Motor neuron (in vitro differentiated cells): ENCODE measurements around the gene RPL39. TPM values are rescaled to one million over a fixed set of nuclear protein-coding genes. Genes with fewer than 3 reads are reported as not detected.
A peak's percentile ranks its signal among the peaks of the same experiment; 100 is the strongest.
"Not testable (repeated sequence)": the region's sequence is repeated elsewhere in the genome, so short reads cannot be mapped to it uniquely, and the experiment has no call there.

Experiments
- ATAC-seq, 8 experiments: fragments of 200-7000 bp; cut with Tn5 transposase; replicated peaks in 6 of 8; 2 replicates each; pipeline ENCODE4 v1.8.0; 2021; ENCODE audit warnings: mild to moderate bottlenecking in 8 of 8, moderate library complexity in 8 of 8
- H3K27ac ChIP-seq, 2 donors: fragments of 250-450 bp; sonication (Bioruptor Pico); 2 replicates each; pipeline ENCODE4 v1.9.0; 2021; ENCODE audit warnings: antibody characterized with exemption in 2 of 2, mild to moderate bottlenecking in 2 of 2, moderate library complexity in 1 of 2
- H3K4me1 ChIP-seq, 2 donors: fragments of 250-450 bp; sonication (Bioruptor Pico); replicated peaks in 1 of 2; 2 replicates each; pipeline ENCODE4 v1.6.1; 2021; ENCODE audit warnings: antibody characterized with exemption in 2 of 2, mild to moderate bottlenecking in 2 of 2, moderate library complexity in 1 of 2
- H3K4me3 ChIP-seq, 5 donors: fragments of 250-450 bp; sonication (Bioruptor Pico); 2 replicates each; pipeline ENCODE4 v1.9.0; 2021; ENCODE audit warnings: antibody characterized with exemption in 5 of 5, mild to moderate bottlenecking in 5 of 5, moderate library complexity in 4 of 5
- WGBS, 10 experiments: fragments of 450-650 bp; shearing (Covaris generic); methylation state at CpG; one replicate each; pipeline ENCODE4 v1.0.0; 2022; 5-methylcytosine and 5-hydroxymethylcytosine counted together
- in situ Hi-C, 9 experiments: fragments of 400-800 bp; cut with MboI; loops; one replicate each; pipeline ENCODE4 v1.15.0; 2021; ENCODE audit warnings: low sequenced_read_pairs in 9 of 9, low pct_unique_long_range_greater_than_20kb in 2 of 9; ENCODE audit not compliant: unreplicated experiment in 9 of 9
- total RNA-seq, 8 experiments: library from RNA; unstranded; fragments of 300-600 nt; gene quantifications; 2 replicates each; pipeline versions ENCODE4 v1.2.3 to v1.2.4, GENCODE V29; 2022

The RPL39 gene
- total RNA-seq, 8 experiments from 2014 or later = 2,348 to 7,389 (median 4,761) TPM

DNA sequence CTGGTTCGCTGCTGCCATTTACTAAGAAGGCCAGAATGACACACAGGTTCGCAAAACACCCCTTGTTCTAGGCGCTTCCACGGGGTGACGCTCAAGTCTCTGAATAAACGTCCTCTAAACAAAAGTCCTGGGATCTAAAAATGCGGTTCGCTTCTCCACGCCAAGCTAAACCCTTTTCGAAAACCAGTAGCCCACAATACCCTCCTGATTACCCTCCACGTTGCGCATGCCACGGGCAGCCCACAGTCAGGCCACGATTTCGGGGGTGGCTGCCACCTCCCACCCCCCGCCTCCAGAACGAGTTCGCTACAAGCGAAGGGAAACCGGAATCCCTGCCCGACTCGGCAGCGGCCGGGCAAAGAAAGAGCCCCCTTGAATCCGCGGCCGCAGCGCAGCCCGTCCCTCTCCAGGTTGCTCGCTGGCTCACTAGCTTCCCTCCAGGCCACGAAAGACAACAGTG lies 423 bp downstream of the RPL39 start:
- WGBS, 10 experiments = 0 to 34% (median 13%) methylated on average over 2 to 9 of the region's 31 CpGs; no CpG with 5 or more reads in 6 of the 10 experiments
- in situ Hi-C loops = no loop called here
- Histone ChIP-seq H3K27ac (peak overlapping the region; percentile 77 to 93), H3K4me3 (peak overlapping the region; percentile 57 to 85 (median 72)), H3K4me1 (peaks cover 9 to 25% of the 10 kb centered on the region in 2 donors)
- ATAC-seq = peak; percentile 1 to 51 (median 39)

DNA sequence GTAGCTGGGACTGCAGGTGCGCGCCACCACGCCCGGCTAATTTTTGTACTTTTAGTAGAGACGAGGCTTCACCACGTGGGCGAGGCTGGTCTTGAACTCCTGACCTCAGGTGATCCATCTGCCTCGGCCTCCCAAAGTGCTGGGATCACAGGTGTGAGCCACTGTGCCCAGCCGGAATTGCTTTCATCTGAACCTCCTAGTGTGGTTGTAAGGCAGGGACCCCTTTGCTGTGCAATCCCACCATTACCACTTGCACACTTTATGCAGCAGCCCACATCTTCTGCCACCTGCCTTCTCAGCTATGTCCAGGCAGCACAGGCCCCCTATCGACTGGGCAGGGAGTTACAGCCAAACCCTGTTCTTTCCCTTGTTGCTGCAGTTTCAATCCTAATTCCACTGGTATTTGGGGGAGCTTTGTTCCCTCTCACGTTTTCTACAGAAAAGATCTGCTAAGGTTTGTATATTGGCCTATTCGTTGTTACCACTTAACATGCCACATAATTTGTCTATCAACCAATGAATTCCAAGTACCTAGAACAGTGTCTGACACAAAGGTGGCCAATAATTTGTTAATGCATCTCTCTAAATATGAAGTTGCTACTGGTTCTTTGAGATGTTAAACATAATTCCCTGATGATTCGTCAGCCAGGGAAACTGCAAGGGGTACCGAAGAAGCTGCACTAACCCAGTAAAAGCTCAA lies 6.5 kb downstream of the RPL39 start:
- ATAC-seq = peak in 2 of 8 experiments; percentile 30 to 42
- Histone ChIP-seq H3K4me3 (no peak overlapping the region), H3K4me1 (peaks cover 9 to 23% of the 10 kb centered on the region in 2 donors), H3K27ac (no peak overlapping the region)
- WGBS, 10 experiments = 17 to 80% (median 56%) methylated on average over 1 to 10 of the region's 14 CpGs; no CpG with 5 or more reads in 7 of the 10 experiments
- in situ Hi-C loops = no loop called here

DNA sequence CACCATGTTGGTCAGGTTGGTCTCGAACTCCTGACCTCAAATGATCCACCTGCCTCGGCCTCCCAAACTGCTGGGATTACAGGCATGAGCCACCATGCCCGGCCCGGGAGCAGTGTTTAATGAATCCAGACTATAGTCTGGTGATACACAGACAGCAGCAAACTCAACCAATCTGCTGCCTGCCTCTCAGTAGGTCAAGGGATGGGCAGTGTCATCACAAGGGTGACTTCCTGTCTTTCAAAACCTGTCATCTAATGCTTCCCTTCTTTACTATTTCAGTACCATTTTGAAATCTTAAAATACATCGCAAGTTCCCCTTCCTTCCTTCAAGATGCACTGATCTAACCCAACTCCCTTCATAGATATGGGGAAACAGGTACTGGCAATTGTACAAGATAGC lies 8.4 kb downstream of the RPL39 start:
- no peak for ATAC-seq
- 40 to 43% methylated on average over 1 to 5 of the region's 5 CpGs; no CpG with 5 or more reads in 8 of the 10 experiments for WGBS, 10 experiments
- H3K27ac ChIP-seq = no peak overlapping the region
- in situ Hi-C loops = no loop called here
- H3K4me1 ChIP-seq = peaks cover 4 to 6% of the 10 kb centered on the region in 2 donors
- no peak overlapping the region for H3K4me3 ChIP-seq

DNA sequence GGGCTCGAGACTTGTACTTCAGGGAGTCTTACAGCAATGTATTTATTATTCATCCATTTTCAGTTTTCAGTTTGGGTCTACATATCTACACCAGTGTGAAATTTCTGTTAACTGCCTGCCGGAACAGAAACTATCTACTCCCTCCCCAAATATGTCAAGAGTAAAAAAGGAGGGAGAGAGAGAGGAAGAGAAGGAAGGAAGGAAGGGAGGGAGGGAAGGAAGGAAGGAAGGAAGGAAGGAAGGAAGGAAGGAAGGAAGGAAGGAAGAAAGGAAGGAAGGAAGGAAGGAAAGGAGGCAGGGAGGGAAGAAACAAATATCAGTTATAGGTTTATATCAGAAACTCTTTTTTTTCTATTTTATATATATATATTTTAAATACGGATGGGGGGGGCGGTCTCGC lies 12.6 kb downstream of the RPL39 start:
- Histone ChIP-seq H3K4me1 (no peaks in the 10 kb centered on the region), H3K4me3 (no peak overlapping the region), H3K27ac (no peak overlapping the region)
- ATAC-seq = no peak
- WGBS, 10 experiments = 43 to 83% (median 55%) methylated on average over 1 to 5 of the region's 5 CpGs; no CpG with 5 or more reads in 7 of the 10 experiments
- in situ Hi-C loops = no loop called here

DNA sequence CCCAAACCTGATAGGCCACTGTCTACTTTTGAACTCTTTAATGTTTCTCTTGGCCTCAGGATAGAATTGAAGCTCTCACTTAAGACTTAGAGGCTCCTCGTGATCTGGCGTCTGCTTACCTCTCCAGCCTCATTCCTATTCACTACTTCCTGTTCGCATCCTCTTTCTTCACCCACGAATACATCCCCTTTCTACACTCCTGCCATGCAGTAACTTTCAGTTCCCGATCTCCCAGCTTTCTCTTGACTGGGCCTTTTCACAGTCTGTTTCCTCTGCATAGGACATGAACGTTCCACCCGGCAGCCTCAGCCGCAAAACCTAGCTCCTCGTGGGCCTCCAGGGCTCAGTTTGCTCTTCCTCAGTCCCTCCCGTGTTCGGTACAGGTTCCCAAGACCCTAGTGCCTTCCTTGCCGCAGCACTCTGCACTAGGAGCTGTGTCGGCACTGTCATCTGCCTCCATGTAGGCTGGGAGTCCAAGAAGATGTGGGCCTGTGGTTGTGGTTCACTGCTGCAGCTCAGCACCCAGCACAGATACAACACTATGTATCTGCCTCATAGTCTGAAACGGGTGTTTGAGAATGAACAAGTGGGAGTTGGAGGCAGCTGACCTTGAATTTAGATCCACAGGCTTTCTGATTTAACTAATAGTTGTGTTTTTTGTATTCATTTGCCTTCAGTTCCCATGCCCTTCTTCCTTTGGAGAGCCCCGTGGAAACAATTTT lies 15.8 kb downstream of the RPL39 start:
- in situ Hi-C loops = no loop called here
- H3K4me1 ChIP-seq = no peaks in the 10 kb centered on the region
- ATAC-seq = no peak
- 40 to 100% (median 81%) methylated on average over 1 to 8 of the region's 15 CpGs; no CpG with 5 or more reads in 4 of the 10 experiments for WGBS, 10 experiments
- no peak overlapping the region for H3K4me3 ChIP-seq
- H3K27ac ChIP-seq = no peak overlapping the region

DNA sequence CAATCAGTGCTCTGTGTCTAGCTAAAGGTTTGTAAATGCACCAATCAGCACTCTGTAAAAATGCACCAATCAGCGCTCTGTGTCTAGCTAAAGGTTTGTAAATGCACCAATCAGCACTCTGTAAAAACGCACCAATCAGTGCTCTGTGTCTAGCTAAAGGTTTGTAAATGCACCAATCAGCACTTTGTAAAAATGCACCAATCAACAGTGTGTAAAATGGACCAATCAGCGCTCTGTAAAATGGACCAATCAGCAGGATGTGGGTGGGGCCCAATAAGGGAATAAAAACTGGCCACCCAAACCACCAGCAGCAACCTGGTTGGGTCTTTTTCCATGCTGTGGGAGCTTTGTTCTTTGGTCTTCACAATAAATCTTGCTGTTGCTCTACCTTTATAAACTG lies 22.0 kb downstream of the RPL39 start:
- H3K4me3 ChIP-seq, in situ Hi-C loops, H3K27ac ChIP-seq, ATAC-seq, H3K4me1 ChIP-seq: not testable (repeated sequence)
- WGBS, 10 experiments = no CpG with 5 or more reads among the region's 3 CpGs

DNA sequence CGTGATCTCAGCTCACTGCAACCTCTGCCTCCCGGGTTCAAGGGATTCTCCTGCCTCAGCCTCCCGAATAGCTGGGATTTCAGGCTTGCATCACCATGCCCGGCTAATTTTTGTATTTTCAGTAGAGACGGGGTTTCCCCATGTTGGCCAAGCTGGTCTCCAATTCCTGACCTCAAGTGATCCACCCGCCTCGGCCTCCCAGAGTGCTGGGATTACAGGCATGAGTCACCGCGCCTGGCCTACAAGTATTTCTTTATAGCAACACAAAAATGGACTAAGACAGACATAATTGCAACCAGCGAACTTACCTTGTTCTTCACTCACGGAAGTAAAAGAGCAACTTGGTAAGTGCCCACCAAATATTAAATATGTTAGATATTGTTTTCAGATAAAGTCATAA lies 23.0 kb downstream of the RPL39 start:
- ATAC-seq, H3K4me3 ChIP-seq, in situ Hi-C loops, H3K27ac ChIP-seq, H3K4me1 ChIP-seq: not testable (repeated sequence)
- WGBS, 10 experiments = 79 to 95% (median 82%) methylated on average over 2 to 6 of the region's 11 CpGs; no CpG with 5 or more reads in 6 of the 10 experiments

DNA sequence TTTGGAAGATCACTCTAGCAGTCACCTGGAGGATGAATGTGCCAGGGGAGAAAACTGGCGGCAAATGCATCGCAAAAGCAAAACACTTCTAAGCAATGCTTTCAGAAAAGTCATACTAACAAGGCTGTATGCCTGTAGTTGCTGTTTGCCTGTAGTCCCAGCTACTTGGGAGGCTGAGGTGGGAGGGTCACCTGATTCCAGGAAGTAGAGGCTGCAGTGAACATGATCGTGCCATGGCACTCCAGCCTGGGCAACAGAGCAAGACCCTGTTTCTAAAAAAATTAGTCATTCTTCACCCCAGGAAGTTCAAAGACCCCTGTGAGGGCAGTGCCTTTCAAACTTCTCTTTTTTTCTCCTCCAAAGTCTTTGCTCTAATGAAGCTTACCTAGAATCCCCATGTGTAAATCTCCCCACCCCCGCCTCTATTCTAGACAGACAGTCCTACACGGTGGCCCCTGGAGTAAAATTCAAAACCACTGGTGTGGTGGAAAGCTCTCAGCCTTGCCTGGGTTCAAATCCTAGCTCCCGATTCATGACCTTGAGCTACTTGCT lies 27.5 kb downstream of the RPL39 start:
- in situ Hi-C loops = no loop called here
- WGBS, 10 experiments = 50 to 100% (median 58%) methylated on average over 2 to 5 of the region's 6 CpGs; no CpG with 5 or more reads in 7 of the 10 experiments
- ATAC-seq = no peak
- no peak overlapping the region for H3K27ac ChIP-seq
- H3K4me1 ChIP-seq = peaks cover 5 to 6% of the 10 kb centered on the region in 2 donors
- H3K4me3 ChIP-seq = no peak overlapping the region

DNA sequence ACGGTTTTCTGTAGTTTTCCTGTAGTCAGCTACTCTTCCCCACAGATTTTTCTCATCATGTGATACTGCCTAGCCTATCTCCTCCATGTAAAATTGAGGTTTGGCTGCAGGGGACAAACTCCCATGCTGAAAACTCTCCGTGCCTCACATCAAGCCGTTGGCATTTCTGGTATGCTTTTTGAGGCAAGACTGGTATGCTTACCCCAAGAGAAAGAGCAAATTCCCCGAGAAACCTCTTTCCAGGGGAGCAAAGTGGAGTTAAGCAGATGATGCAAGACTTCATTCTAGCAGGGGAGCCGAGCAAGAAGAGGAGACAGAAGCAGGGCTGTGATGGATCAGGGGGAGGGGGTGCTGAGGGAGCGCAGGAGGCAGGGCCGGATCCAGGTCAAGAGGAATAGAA lies 28.2 kb downstream of the RPL39 start:
- in situ Hi-C loops = no loop called here
- WGBS, 10 experiments = 8 to 40% methylated on average over 1 to 2 of the region's 7 CpGs; no CpG with 5 or more reads in 8 of the 10 experiments
- Histone ChIP-seq H3K27ac (no peak overlapping the region), H3K4me1 (peaks cover 5 to 6% of the 10 kb centered on the region in 2 donors), H3K4me3 (no peak overlapping the region)
- ATAC-seq = peak in 4 of 8 experiments; percentile 28 to 57 (median 42)

DNA sequence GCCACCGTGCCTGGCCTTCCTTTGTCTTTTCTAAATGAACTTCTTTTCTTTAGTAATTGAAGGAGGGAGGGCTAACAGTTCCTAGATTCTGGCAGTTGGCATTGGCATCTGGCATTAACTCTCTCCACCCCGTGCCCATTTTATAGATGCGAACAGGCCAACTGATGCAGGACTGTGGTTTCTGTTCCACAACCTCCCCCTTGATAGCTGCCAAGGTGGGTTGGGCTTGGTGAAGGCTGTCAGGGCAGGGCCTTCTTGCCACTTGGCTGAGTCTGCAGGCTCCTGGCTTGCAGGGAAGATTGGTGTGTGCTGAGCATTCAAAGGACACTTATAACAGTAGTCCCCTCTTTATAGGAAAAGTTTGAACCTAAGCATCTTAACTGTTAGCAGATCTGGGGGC lies 28.7 kb downstream of the RPL39 start:
- peaks cover 5 to 11% of the 10 kb centered on the region in 2 donors for H3K4me1 ChIP-seq
- no peak overlapping the region for H3K27ac ChIP-seq
- in situ Hi-C loops = no loop called here
- ATAC-seq = peak in 1 of 8 experiments; percentile 7
- H3K4me3 ChIP-seq = no peak overlapping the region
- 0 to 20% methylated on average over 1 to 3 of the region's 3 CpGs; no CpG with 5 or more reads in 8 of the 10 experiments for WGBS, 10 experiments

DNA sequence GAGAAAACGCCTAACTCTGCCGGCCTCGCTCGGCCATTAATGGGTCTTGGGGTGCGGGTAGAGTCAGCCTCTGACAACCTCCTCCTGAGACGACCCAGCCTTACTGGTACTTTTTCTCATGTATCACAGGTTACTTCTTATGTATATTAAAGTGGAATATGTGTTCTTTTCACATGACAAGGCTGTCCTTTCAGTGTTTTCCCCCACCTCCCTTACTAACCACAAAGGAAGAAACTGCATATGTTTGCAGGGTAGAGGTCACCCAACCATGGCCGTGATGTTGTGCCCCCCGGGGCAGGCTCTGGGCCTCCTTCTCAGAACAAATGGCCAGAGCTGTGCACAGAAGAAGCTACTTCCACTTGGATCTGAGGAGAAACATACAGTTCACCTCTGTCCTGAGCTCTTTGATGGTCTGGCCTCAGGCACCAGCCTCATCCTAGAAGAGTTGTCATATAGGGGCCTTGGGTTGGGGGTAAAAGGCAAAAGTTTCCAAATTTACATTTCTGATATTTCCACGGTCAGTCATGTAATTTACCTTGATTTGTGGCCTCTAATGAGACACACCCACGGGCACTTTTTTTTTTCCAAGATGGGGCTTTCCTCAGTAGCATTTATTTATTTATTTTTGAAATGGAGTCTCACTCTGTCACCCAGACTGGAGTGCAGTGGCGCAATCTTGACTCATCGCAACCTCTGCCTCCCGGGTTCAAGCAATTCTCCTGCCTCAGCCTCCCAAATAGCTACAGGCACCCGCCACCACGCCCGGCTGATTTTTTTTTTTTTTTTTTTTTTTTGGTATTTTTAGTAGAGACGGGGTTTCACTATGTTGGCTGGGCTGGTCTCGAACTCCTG lies 31.2 kb downstream of the RPL39 start:
- 66 to 100% (median 80%) methylated on average over 2 to 11 of the region's 18 CpGs; no CpG with 5 or more reads in 6 of the 10 experiments for WGBS, 10 experiments
- in situ Hi-C loops = no loop called here
- Histone ChIP-seq H3K4me3 (no peak overlapping the region), H3K4me1 (peaks cover 10 to 20% of the 10 kb centered on the region in 2 donors), H3K27ac (no peak overlapping the region)
- no peak for ATAC-seq

DNA sequence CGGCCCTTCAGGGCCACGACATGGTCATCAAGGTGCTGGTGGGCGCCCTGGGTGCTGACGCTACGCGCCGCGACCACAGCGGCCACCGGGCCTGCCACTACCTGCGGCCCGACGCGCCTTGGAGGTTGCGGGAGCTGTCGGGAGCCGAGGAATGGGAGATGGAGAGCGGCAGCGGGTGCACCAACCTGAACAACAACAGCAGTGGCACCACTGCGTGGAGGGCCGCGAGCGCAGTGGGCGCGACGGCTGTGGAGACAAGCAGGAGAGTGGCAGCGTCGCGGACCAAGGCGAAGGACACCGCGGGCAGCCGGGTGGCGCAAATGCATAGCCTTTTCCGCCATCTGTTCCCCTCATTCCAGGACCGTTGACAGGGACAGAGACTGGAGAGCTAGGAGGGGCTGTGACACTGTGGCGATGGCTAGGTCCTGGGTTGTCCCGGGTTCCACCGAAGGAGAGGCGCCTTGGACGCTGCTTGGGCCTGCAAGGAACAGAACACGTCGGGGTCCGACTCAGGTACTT lies 32.1 kb downstream of the RPL39 start:
- Histone ChIP-seq H3K4me3 (peak overlapping the region; percentile 24 to 34 (median 32)), H3K27ac (no peak overlapping the region), H3K4me1 (peaks cover 10 to 20% of the 10 kb centered on the region in 2 donors)
- ATAC-seq = peak in 1 of 8 experiments; percentile 2
- no CpG with 5 or more reads among the region's 44 CpGs for WGBS, 10 experiments
- in situ Hi-C loops = no loop called here
